HL-60 (cell line): Measurements from ENCODE around the gene DUSP21.

ENCODE experiments used
- DNase-seq, 2 experiments: peaks; one replicate each; pipeline ENCODE4 v3.0.0-alpha.2; 2010 to 2020; ENCODE audit warnings: low read depth in 1 of 2, low spot score in 1 of 2
- H3K27ac ChIP-seq: fragments of 250-450 bp; sonication (Bioruptor Pico); replicated peaks from 2 replicates; pipeline ENCODE4 v1.5.1; 2020; ENCODE audit warnings: mild to moderate bottlenecking, moderate library complexity
- H3K27me3 ChIP-seq: fragments of 250-450 bp; sonication (Bioruptor Pico); 2 replicates; pipeline ENCODE4 v1.5.1; 2021; ENCODE audit warnings: mild to moderate bottlenecking, moderate library complexity; ENCODE audit not compliant: insufficient read depth, poor library complexity, severe bottlenecking
- H3K4me3 ChIP-seq: replicated peaks from 2 replicates; pipeline ENCODE4 v1.5.1; 2011; ENCODE audit warnings: mild to moderate bottlenecking, control low read depth, low read length; ENCODE audit not compliant: insufficient read depth
- CTCF ChIP-seq: IDR thresholded peaks from one replicate; pipeline ENCODE4 v1.5.1; 2011; ENCODE audit warnings: low read length, control low read depth, inconsistent platforms; ENCODE audit not compliant: insufficient read depth
- GABPA ChIP-seq: IDR thresholded peaks from 2 replicates; pipeline ENCODE4 v1.6.1; 2012; ENCODE audit warnings: low read depth
- POLR2AphosphoS5 ChIP-seq: IDR thresholded peaks from 2 replicates; pipeline ENCODE4 v1.6.1; 2012; ENCODE audit warnings: low read depth
- SPI1 ChIP-seq: IDR thresholded peaks from 2 replicates; pipeline ENCODE4 v1.6.1; 2012; ENCODE audit warnings: low read depth, mild to moderate bottlenecking, borderline replicate concordance
- TF ChIP-seq, protein P1 (sequence below): IDR thresholded peaks from 2 replicates; pipeline ENCODE4 v1.6.1; 2012; ENCODE audit warnings: low read depth; ENCODE audit not compliant: insufficient replicate concordance

The DUSP21 gene

DNA sequence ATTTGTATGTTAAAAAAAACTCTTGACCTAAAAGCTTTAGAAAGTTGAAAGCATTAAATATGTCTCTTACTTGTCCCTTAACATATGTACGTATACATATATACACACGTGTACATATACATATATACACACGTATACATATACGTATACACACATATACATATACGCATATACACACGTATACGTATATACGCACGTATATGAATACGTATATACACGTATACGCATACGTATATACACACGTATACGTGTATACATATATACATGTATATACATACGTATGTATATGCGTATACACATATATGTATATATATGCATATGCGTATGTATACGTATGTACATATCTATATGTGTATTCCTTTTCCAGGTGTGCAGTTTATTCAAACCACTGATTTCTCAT lies 32.9 kb downstream of the DUSP21 start:
- Histone ChIP-seq H3K27ac (no peak overlapping the region), H3K4me3 (no peak overlapping the region), H3K27me3 (no peaks in the 10 kb centered on the region)
- no peak for TF ChIP-seq GABPA
- TF ChIP-seq, protein P1, sequence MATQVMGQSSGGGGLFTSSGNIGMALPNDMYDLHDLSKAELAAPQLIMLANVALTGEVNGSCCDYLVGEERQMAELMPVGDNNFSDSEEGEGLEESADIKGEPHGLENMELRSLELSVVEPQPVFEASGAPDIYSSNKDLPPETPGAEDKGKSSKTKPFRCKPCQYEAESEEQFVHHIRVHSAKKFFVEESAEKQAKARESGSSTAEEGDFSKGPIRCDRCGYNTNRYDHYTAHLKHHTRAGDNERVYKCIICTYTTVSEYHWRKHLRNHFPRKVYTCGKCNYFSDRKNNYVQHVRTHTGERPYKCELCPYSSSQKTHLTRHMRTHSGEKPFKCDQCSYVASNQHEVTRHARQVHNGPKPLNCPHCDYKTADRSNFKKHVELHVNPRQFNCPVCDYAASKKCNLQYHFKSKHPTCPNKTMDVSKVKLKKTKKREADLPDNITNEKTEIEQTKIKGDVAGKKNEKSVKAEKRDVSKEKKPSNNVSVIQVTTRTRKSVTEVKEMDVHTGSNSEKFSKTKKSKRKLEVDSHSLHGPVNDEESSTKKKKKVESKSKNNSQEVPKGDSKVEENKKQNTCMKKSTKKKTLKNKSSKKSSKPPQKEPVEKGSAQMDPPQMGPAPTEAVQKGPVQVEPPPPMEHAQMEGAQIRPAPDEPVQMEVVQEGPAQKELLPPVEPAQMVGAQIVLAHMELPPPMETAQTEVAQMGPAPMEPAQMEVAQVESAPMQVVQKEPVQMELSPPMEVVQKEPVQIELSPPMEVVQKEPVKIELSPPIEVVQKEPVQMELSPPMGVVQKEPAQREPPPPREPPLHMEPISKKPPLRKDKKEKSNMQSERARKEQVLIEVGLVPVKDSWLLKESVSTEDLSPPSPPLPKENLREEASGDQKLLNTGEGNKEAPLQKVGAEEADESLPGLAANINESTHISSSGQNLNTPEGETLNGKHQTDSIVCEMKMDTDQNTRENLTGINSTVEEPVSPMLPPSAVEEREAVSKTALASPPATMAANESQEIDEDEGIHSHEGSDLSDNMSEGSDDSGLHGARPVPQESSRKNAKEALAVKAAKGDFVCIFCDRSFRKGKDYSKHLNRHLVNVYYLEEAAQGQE: no peak
- TF ChIP-seq CTCF: no peak
- TF ChIP-seq SPI1: no peak
- no peak for TF ChIP-seq POLR2AphosphoS5
- no peak for DNase-seq

DNA sequence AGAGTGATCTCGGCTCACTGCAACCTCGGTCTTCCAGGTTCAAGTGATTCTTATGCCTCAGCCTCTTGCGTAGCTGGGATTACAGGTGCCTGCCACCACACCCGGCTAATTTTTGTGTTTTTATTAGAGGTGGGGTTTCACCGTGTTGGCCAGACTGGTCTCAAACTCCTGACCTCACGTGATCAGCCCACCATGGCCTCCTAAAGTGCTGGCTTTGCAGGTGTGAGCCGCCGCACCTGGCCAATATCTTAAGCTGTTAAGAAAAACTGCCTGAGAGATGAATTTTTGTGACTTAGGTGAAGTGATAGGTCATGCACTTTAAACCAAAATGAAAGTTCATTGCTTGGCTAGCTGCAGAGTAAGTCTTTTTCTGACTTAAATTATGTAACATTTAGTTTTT lies 35.0 kb downstream of the DUSP21 start:
- Histone ChIP-seq H3K27ac (no peak overlapping the region), H3K4me3 (no peak overlapping the region), H3K27me3 (no peaks in the 10 kb centered on the region)
- no peak for DNase-seq
- no peak for TF ChIP-seq GABPA
- TF ChIP-seq POLR2AphosphoS5: no peak
- no peak for TF ChIP-seq CTCF
- TF ChIP-seq, protein P1: no peak
- no peak for TF ChIP-seq SPI1

- Histone ChIP-seq H3K27me3 (no peaks in the 10 kb centered on the region), H3K27ac (no peak overlapping the region), H3K4me3 (no peak overlapping the region)
- DNase-seq: no peak
- TF ChIP-seq POLR2AphosphoS5: no peak
These were observed 37.7 kb downstream of the DUSP21 start for GRCh38 chrX:44881549-44881948.

- no peak overlapping the region for H3K27ac ChIP-seq
- TF ChIP-seq POLR2AphosphoS5 (no peak), CTCF (no peak), GABPA (no peak), SPI1 (no peak)
- TF ChIP-seq, protein P1: no peak
- no peaks in the 10 kb centered on the region for H3K27me3 ChIP-seq
- DNase-seq: no peak
- no peak overlapping the region for H3K4me3 ChIP-seq
These were observed 38.8 kb downstream of the DUSP21 start for GRCh38 chrX:44882635-44883034.
